Measurements from ENCODE around the gene PRR16.

GRCh38 chr5:120442694-120443093 lies 21.4 kb upstream of the PRR16 start:
- no peak for TF ChIP-seq CTCF (IDR thresholded peaks at IDR 0.05)
- TF ChIP-seq SIN3A (IDR thresholded peaks at IDR 0.05; ENCODE audit: borderline replicate concordance, insufficient read depth, low read depth, low read length) = no peak
- no peak for TF ChIP-seq REST (IDR thresholded peaks at IDR 0.05; ENCODE audit: insufficient read depth in 1 of 2, low read depth in 2 of 2, low read length in 1 of 2)
- no peak for TF ChIP-seq POLR2AphosphoS5 (IDR thresholded peaks at IDR 0.05; ENCODE audit: low read depth, low read length)
- no peak for TF ChIP-seq TCF7L2 (IDR thresholded peaks at IDR 0.05; ENCODE audit: low read depth, low read length)

Measured in Panc1 (cell line).